IMR-90 (cell line): ENCODE results near the gene TMEM231. TPM values are rescaled to one million over a fixed set of nuclear protein-coding genes. Genes with fewer than 3 reads are reported as not detected.

Source experiments
- ATAC-seq: fragments of 200-7000 bp; cut with Tn5 transposase; 2 replicates; pipeline ENCODE4 v1.9.1; 2020; ENCODE audit warnings: low read depth, mild to moderate bottlenecking, moderate library complexity
- BruUV-seq: library from RNA; stranded (reverse); fragments of 400-500 nt; replicated peaks from 2 replicates; lab custom pipeline; 2021; lab: Mats Ljungman, UMichigan
- CTCF ChIA-PET: fragments of 300-600 bp; formaldehyde crosslinking; extraction: SDS; loops from one replicate; lab custom pipeline; 2021; ENCODE audit warnings: antibody characterized with exemption; lab: Yijun Ruan, JAX
- POLR2A ChIA-PET: fragments of 300-600 bp; sonication (Branson Sonifier 250); formaldehyde crosslinking; loops from one replicate; lab custom pipeline; 2022; ENCODE audit warnings: antibody characterized with exemption; ENCODE audit not compliant: unreplicated experiment; lab: Charles Lee
- DNase-seq: peaks from one replicate; pipeline ENCODE4 v3.0.0; 2013
- H2AFZ ChIP-seq: replicated peaks from 2 replicates; pipeline ENCODE3; 2013; ENCODE audit warnings: low read length, mild to moderate bottlenecking; ENCODE audit not compliant: poor library complexity
- H2AK5ac ChIP-seq: 2 replicates; pipeline ENCODE4 v1.6.1; 2013; ENCODE audit warnings: low read depth, low read length, inconsistent platforms
- H2AK9ac ChIP-seq: replicated peaks from 2 replicates; pipeline ENCODE3; 2013; ENCODE audit warnings: mild to moderate bottlenecking, low read depth, low read length, moderate library complexity; ENCODE audit not compliant: poor library complexity
- H2BK120ac ChIP-seq: 2 replicates; pipeline ENCODE4 v1.6.1; 2013; ENCODE audit warnings: low read depth, low read length, inconsistent platforms
- H2BK15ac ChIP-seq: 3 replicates; pipeline ENCODE4 v1.6.1; 2013; ENCODE audit warnings: low read depth, low read length, inconsistent platforms
- H2BK20ac ChIP-seq: 2 replicates; pipeline ENCODE4 v1.6.1; 2013; ENCODE audit warnings: low read depth, mild to moderate bottlenecking, inconsistent platforms, low read length, moderate library complexity
- H2BK5ac ChIP-seq: 2 replicates; pipeline ENCODE4 v1.6.1; 2013; ENCODE audit warnings: mild to moderate bottlenecking, low read depth, low read length, inconsistent platforms; ENCODE audit not compliant: poor library complexity, severe bottlenecking
- H3K14ac ChIP-seq: replicated peaks from 2 replicates; pipeline ENCODE4 v1.6.1; 2013; ENCODE audit warnings: low read depth, low read length, inconsistent platforms
- H3K18ac ChIP-seq: 2 replicates; pipeline ENCODE4 v1.6.1; 2013; ENCODE audit warnings: low read depth, low read length, control low read depth
- H3K23ac ChIP-seq: 2 replicates; pipeline ENCODE4 v1.6.1; 2013; ENCODE audit warnings: low read depth, low read length, inconsistent platforms
- H3K27ac ChIP-seq: 2 replicates; pipeline ENCODE4 v1.5.1; 2013; ENCODE audit warnings: mild to moderate bottlenecking, control low read depth, low read length; ENCODE audit not compliant: insufficient read depth
- H3K27me3 ChIP-seq: 2 replicates; pipeline ENCODE4 v1.6.1; 2013; ENCODE audit warnings: low read length; ENCODE audit not compliant: control insufficient read depth, insufficient read depth
- H3K36me3 ChIP-seq: 2 replicates; pipeline ENCODE4 v1.6.1; 2013; ENCODE audit warnings: low read length, mixed read lengths; ENCODE audit not compliant: control insufficient read depth, insufficient read depth
- H3K4ac ChIP-seq: 2 replicates; pipeline ENCODE4 v1.6.1; 2013; ENCODE audit warnings: low read depth, low read length, inconsistent platforms
- H3K4me1 ChIP-seq: 2 replicates; pipeline ENCODE4 v1.6.1; 2013; ENCODE audit warnings: low read length, mixed read lengths; ENCODE audit not compliant: control insufficient read depth, insufficient read depth
- H3K4me2 ChIP-seq: 2 replicates; pipeline ENCODE4 v1.6.1; 2013; ENCODE audit warnings: low read depth, mild to moderate bottlenecking, control low read depth, low read length, moderate library complexity
- H3K4me3 ChIP-seq: 2 replicates; pipeline ENCODE4 v1.5.1; 2013; ENCODE audit warnings: low read depth, mild to moderate bottlenecking, control low read depth, low read length, moderate library complexity; ENCODE audit not compliant: insufficient read depth
- H3K56ac ChIP-seq: 2 replicates; pipeline ENCODE4 v1.6.1; 2013; ENCODE audit warnings: low read length, inconsistent platforms; ENCODE audit not compliant: insufficient read depth; ENCODE audit errors: extremely low read depth
- H3K79me1 ChIP-seq, 2 experiments: 2 replicates each; pipeline ENCODE4 v1.6.1; 2013; ENCODE audit warnings: low read length in 2 of 2, inconsistent platforms in 1 of 2, low read depth in 1 of 2
- H3K9ac ChIP-seq: 2 replicates; pipeline ENCODE4 v1.6.1; 2013; ENCODE audit warnings: low read depth, low read length, control low read depth
- H3K9me1 ChIP-seq: 2 replicates; pipeline ENCODE4 v1.6.1; 2013; ENCODE audit warnings: low read length, inconsistent platforms; ENCODE audit not compliant: insufficient read depth
- H3K9me3 ChIP-seq: 2 replicates; pipeline ENCODE4 v1.6.1; 2013; ENCODE audit warnings: low read length; ENCODE audit not compliant: control insufficient read depth, insufficient read depth
- H4K20me1 ChIP-seq: 2 replicates; pipeline ENCODE4 v1.6.1; 2013; ENCODE audit warnings: low read length, inconsistent platforms; ENCODE audit not compliant: insufficient read depth
- H4K5ac ChIP-seq: 2 replicates; pipeline ENCODE4 v1.6.1; 2013; ENCODE audit warnings: mild to moderate bottlenecking, low read depth, low read length, control low read depth
- H4K8ac ChIP-seq, 2 experiments: 2 replicates each; pipeline ENCODE4 v1.6.1; 2013; ENCODE audit warnings: low read depth in 2 of 2, low read length in 2 of 2, control low read depth in 1 of 2, inconsistent platforms in 1 of 2
- H4K91ac ChIP-seq: 2 replicates; pipeline ENCODE4 v1.6.1; 2013; ENCODE audit warnings: low read depth, low read length, inconsistent platforms; ENCODE audit not compliant: insufficient read depth
- BHLHE40 ChIP-seq: fragments of 150-350 bp; IDR thresholded peaks from 2 replicates; pipeline ENCODE4 v1.6.1; 2016; ENCODE audit warnings: mild to moderate bottlenecking, low read depth, low read length
- CEBPB ChIP-seq: IDR thresholded peaks from 2 replicates; pipeline ENCODE4 v1.6.1; 2012; ENCODE audit warnings: low read depth, low read length, improper control_type of control experiment
- WGBS, 2 experiments: methylation state at CpG; one replicate each; pipeline versions ENCODE4 v1.1.5 to v1.1.7; 2013; ENCODE audit warnings: missing lambda C conversion rate in 2 of 2; ENCODE audit not compliant: insufficient read length in 1 of 2; ENCODE audit errors: extremely low coverage in 2 of 2; 5-methylcytosine and 5-hydroxymethylcytosine counted together
- dilution Hi-C: fragments of 300-500 bp; cut with HindIII; formaldehyde crosslinking; loops from one replicate; pipeline ENCODE4 v1.14.3; 2018; ENCODE audit warnings: low sequenced_read_pairs; ENCODE audit not compliant: unreplicated experiment
- in situ Hi-C: fragments of 300-500 bp; cut with MboI; formaldehyde crosslinking; loops from 3 replicates; pipeline ENCODE4 v1.14.3; 2019; ENCODE audit warnings: low sequenced_read_pairs, inconsistent platforms, mixed read lengths
- intact Hi-C: fragments of 100-400 bp; cut with micrococcal nuclease; formaldehyde crosslinking; loops from 2 replicates; pipeline ENCODE4 v1.10.0; 2022
- polyA plus RNA-seq, 3 experiments: library from polyadenylated mRNA; depleted of rRNA; stranded (reverse); fragments of >200 nt; gene quantifications; 2 replicates each; pipeline ENCODE4 v1.2.3, GENCODE V29; 2012; ENCODE audit warnings: low replicate concordance in 1 of 3
- total RNA-seq: library from RNA; depleted of rRNA; stranded (reverse); fragments of >200 nt; gene quantifications from 2 replicates; pipeline ENCODE4 v1.2.3, GENCODE V29; 2012

The TMEM231 gene
- total and polyA plus RNA-seq, 2 of the 4 experiments (the other 2 are of a cell fraction) = 10.6 to 15.4 TPM

DNA sequence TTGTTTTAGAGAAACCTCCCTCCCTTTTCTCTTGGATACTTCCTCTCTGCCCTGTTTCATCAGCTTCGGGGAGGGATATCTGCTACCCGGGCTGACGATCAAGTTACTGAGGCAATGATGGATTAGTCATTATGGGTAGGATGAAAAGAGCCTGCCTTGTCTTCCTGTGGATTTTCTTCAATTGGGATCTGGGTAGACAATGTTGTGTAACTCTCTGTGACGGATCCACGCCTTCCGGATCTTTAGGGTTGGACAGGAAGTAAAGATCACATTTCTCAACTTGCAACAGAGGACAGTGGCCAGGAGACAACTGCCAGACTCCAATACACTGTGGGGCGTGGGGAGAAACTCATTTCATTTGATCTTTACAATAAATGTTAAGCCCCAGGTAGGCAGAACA lies 49.5 kb downstream of the TMEM231 start:
- Histone ChIP-seq H2BK5ac (no peak overlapping the region), H3K18ac (no peak overlapping the region), H3K79me1 (no peaks in the 10 kb centered on the region), H4K5ac (no peak overlapping the region), H3K36me3 (no peaks in the 10 kb centered on the region), H2AFZ (peak overlapping the region; percentile 2), H2BK120ac (no peak overlapping the region), H3K9ac (no peak overlapping the region), H3K56ac (no peak overlapping the region), H3K9me1 (no peaks in the 10 kb centered on the region; the same call in 1 of the 2 replicates), H4K8ac (peak overlapping the region; percentile 0 to 61; a peak in 3 of 4 replicates), H4K20me1 (no peaks in the 10 kb centered on the region), H3K4me2 (no peak overlapping the region), H3K23ac (no peak overlapping the region), H3K4me1 (no peaks in the 10 kb centered on the region; the same call in 1 of the 2 replicates), H2BK20ac (no peak overlapping the region), H3K27me3 (peaks cover 1% of the 10 kb centered on the region; the same call in 1 of the 2 replicates), H3K4me3 (no peak overlapping the region), H3K27ac (no peak overlapping the region), H3K14ac (no peak overlapping the region; the same call in 1 of the 2 replicates), H3K9me3 (no peaks in the 10 kb centered on the region), H3K4ac (0 out of 2 replicates have a peak overlapping the region, but pooled peaks have one; percentile 12), H2AK9ac (no peak overlapping the region), H2AK5ac (no peak overlapping the region), H4K91ac (no peak overlapping the region), H2BK15ac (no peak overlapping the region)
- intact Hi-C loops (no loop called here), dilution Hi-C loops (no loop called here), in situ Hi-C loops (no loop called here)
- TF ChIP-seq BHLHE40 (no peak), CEBPB (peak; percentile 78)
- DNase-seq = peak; percentile 59
- ChIA-PET CTCF (interaction anchor here (0.6 to 1.2 kb wide), 3 partner anchors 11 to 170 kb away, joined by 3 read pairs; no protein-coding TSS in a partner anchor), POLR2A (interaction anchor here (0.6 kb wide), 1 partner anchor 10 kb away, joined by 4 read pairs; no protein-coding TSS in a partner anchor)
- peak; percentile 58 for ATAC-seq
- no TSS peak for BruUV-seq
- WGBS, 2 experiments = no CpG with 5 or more reads among the region's 7 CpGs
